ENCODE data around the gene ZNF774. TPM values are rescaled to one million over a fixed set of nuclear protein-coding genes. Genes with fewer than 3 reads are reported as not detected.
A peak's percentile ranks its signal among the peaks of the same experiment; 100 is the strongest.
"Not testable (repeated sequence)": the region's sequence is repeated elsewhere in the genome, so short reads cannot be mapped to it uniquely, and the experiment has no call there.

ZNF774 gene
- total RNA-seq = 1 to 10 TPM in 1 of 2 experiments, under 1 TPM in 1; 0.60 to 1.6 TPM

DNA sequence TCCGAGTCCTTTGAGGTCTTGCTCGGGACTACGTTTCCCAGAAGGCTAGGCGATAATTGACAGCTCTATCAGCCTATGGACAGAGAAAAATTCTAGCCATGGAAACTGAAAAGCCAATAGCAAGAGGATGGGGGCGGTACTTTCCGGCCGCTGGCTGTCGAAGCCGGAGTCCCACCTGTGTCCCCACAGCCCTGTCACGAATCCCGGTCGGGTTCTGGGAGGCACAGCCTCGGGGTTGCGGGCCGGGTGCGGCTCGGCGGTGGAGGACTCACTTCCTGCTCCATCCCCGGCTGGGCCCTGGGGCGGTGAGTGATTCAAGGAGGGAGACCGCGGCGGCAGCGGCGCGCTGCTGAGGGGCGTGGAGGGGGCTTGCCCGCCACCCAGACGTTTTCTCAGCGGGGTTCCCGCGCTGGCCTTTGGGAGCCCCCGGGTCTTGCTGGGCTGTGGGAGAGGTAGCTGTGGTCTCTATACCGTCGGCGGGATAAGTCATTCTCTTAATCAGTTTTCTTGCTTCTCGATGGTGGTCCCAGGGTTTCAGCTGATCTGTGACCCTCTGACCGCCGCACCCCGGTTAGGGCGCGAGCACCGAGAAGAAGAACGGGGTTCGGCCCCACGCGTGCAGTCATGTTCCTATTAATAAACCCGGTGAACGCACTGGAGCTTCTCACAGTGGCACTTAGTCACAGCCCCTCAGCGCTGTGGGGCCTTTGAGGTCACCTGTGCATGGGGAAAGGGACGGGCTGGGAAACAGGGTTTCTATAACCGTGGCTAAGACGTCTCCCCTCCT is at the start of gene ZNF774:
ZNF774 (plus strand) TSS at position 178 of the 787 bp plus-strand sequence. CDS start 2,377 bp downstream, outside the sequence.
- ATAC-seq (peak; percentile 99), DNase-seq (peak; percentile 95)
- Mint-ChIP-seq H3K4me1 (ENCODE audit: low read depth) (peaks cover 30% of the 10 kb centered on the region), H3K36me3 (ENCODE audit: low read depth) (no peaks in the 10 kb centered on the region), H3K4me3 (peak within 1 kb of the TSS; percentile 82), H3K27me3 (ENCODE audit: low read depth) (peaks cover 15% of the 10 kb centered on the region), H3K27ac (peak within 1 kb of the TSS; percentile 75), H3K9me3 (ENCODE audit: insufficient read depth) (no peaks in the 10 kb centered on the region)
- CTCF ChIA-PET = interaction anchor here (0.9 to 1.8 kb wide), 5 partner anchors 9 to 37 kb away, joined by 3 to 8 read pairs (median 4); no protein-coding TSS in a partner anchor
- POLR2A ChIA-PET = interaction anchor here (1.0 kb wide), 1 partner anchor 36 kb away, joined by 3 read pairs; the partner anchor contains the start of gene IQGAP1

DNA sequence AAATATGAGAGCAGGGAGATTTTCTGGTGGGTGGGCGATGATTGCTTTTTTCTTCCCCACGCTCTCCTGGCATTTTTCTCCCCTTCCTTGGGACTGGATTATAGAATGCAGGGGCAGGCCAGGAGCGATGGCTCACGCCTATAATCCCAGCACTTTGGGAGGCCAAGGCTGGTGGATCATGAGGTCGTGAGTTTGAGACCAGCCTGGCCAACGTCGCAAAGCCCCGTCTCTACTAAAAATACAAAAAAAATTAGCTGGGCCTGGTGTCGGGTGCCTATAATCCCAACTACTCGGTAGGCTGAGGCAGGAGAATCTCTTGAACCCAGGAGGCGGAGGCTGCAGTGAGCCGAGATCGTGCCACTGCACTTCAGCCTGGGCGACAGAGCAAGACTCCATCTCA is 46.7 kb upstream of the ZNF774 start:
- H3K36me3 Mint-ChIP-seq (ENCODE audit: low read depth); H3K27ac Mint-ChIP-seq; H3K4me3 Mint-ChIP-seq; H3K27me3 Mint-ChIP-seq (ENCODE audit: low read depth); POLR2A ChIA-PET; H3K9me3 Mint-ChIP-seq (ENCODE audit: insufficient read depth); DNase-seq; ATAC-seq: not testable (repeated sequence)
- CTCF ChIA-PET = interaction anchor here (0.7 to 4.2 kb wide), 8 partner anchors 9 to 627 kb away, joined by 4 to 50 read pairs (median 9); partner anchors contain the start of gene HDDC3
- peaks cover 43% of the 10 kb centered on the region for H3K4me1 Mint-ChIP-seq (ENCODE audit: low read depth)

DNA sequence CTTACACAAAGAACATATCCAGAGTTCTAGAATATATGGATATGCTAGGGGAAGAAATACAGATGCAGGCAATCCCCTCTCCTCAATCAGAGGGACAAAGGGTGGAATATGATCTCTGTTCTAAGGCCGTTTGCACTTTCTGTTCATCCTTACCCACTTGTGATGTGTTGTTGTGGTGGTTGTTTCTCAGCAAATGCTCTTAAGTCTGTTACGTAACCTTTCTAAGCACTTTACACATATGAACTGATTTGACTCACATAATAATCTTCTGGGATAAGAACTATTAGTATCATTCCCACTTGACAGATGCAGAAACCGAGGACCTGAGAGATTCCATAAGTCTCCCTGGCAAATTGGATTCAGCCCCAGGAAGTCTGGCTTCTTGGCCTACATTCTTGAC is 46.2 kb upstream of the ZNF774 start:
- no peaks in the 10 kb centered on the region for H3K9me3 Mint-ChIP-seq (ENCODE audit: insufficient read depth)
- peaks cover 38% of the 10 kb centered on the region for H3K4me1 Mint-ChIP-seq (ENCODE audit: low read depth)
- POLR2A ChIA-PET = interaction anchor here (1.9 kb wide), 1 partner anchor 82 kb away, joined by 6 read pairs; the partner anchor contains the start of gene IQGAP1
- H3K36me3 Mint-ChIP-seq (ENCODE audit: low read depth) = no peaks in the 10 kb centered on the region
- CTCF ChIA-PET = interaction anchor here (0.7 to 4.2 kb wide), 13 partner anchors 10 to 627 kb away, joined by 3 to 50 read pairs (median 5); partner anchors contain the start of genes HDDC3, IQGAP1 and NGRN
- no peak for DNase-seq
- no peak for ATAC-seq
- no peaks in the 10 kb centered on the region for H3K27me3 Mint-ChIP-seq (ENCODE audit: low read depth)
- H3K4me3 Mint-ChIP-seq = peak overlapping the region; percentile 42
- peak overlapping the region; percentile 88 for H3K27ac Mint-ChIP-seq

GRCh38 chr15:90306560-90306959 is 45.5 kb upstream of the ZNF774 start:
- Mint-ChIP-seq H3K36me3 (ENCODE audit: low read depth) (no peaks in the 10 kb centered on the region), H3K4me1 (ENCODE audit: low read depth) (peaks cover 32% of the 10 kb centered on the region), H3K9me3 (ENCODE audit: insufficient read depth) (no peaks in the 10 kb centered on the region), H3K27ac (peak overlapping the region; percentile 88), H3K27me3 (ENCODE audit: low read depth) (peaks cover 4% of the 10 kb centered on the region), H3K4me3 (peak overlapping the region; percentile 42)
- peak; percentile 84 for ATAC-seq
- ChIA-PET CTCF (interaction anchor here (0.9 to 4.2 kb wide), 14 partner anchors 8 to 626 kb away, joined by 3 to 50 read pairs (median 4); partner anchors contain the start of genes HDDC3, IQGAP1 and NGRN), POLR2A (interaction anchor here (0.9 to 1.9 kb wide), 2 partner anchors 13 to 81 kb away, joined by 4 to 6 read pairs; partner anchors contain the start of gene IQGAP1)
- DNase-seq = peak; percentile 60

DNA sequence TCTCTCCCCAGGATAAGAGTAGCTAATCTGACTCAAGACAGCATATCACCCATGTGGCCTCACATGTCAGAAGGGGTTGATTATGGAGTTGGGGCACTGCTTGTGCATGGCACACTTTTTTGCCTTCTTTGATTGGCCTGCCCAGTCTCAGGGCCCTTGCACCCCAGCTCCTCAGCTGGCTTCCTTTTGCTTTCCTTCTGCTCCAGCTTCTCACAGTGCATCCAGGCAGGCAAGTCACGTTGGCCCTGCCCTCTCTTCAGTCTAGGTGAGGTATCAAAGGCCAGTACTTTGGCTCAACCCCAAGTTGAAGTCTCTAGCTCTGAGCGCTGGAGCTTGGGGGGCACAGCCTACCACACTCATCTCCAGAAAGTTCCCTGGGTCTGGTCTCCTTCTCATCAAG is 44.4 kb upstream of the ZNF774 start:
- Mint-ChIP-seq H3K9me3 (ENCODE audit: insufficient read depth) (no peaks in the 10 kb centered on the region), H3K36me3 (ENCODE audit: low read depth) (no peaks in the 10 kb centered on the region), H3K27ac (no peak overlapping the region), H3K4me1 (ENCODE audit: low read depth) (peaks cover 26% of the 10 kb centered on the region), H3K4me3 (no peak overlapping the region), H3K27me3 (ENCODE audit: low read depth) (peaks cover 14% of the 10 kb centered on the region)
- ATAC-seq (no peak), DNase-seq (no peak)
- ChIA-PET CTCF (interaction anchor here (0.6 to 4.2 kb wide), 10 partner anchors 8 to 625 kb away, joined by 3 to 50 read pairs (median 8); partner anchors contain the start of gene HDDC3), POLR2A (interaction anchor here (1.9 kb wide), 1 partner anchor 80 kb away, joined by 6 read pairs; the partner anchor contains the start of gene IQGAP1)

GRCh38 chr15:90309020-90309419 is 43.1 kb upstream of the ZNF774 start:
- H3K27ac Mint-ChIP-seq = no peak overlapping the region
- DNase-seq = no peak
- no peaks in the 10 kb centered on the region for H3K36me3 Mint-ChIP-seq (ENCODE audit: low read depth)
- H3K27me3 Mint-ChIP-seq (ENCODE audit: low read depth) = peaks cover 17% of the 10 kb centered on the region
- H3K9me3 Mint-ChIP-seq (ENCODE audit: insufficient read depth) = no peaks in the 10 kb centered on the region
- POLR2A ChIA-PET = no interaction called here
- H3K4me1 Mint-ChIP-seq (ENCODE audit: low read depth) = peaks cover 22% of the 10 kb centered on the region
- ATAC-seq = no peak
- CTCF ChIA-PET = interaction anchor here (1.4 to 4.1 kb wide), 3 partner anchors 7 to 16 kb away, joined by 4 to 29 read pairs (median 26); no protein-coding TSS in a partner anchor
- no peak overlapping the region for H3K4me3 Mint-ChIP-seq

DNA sequence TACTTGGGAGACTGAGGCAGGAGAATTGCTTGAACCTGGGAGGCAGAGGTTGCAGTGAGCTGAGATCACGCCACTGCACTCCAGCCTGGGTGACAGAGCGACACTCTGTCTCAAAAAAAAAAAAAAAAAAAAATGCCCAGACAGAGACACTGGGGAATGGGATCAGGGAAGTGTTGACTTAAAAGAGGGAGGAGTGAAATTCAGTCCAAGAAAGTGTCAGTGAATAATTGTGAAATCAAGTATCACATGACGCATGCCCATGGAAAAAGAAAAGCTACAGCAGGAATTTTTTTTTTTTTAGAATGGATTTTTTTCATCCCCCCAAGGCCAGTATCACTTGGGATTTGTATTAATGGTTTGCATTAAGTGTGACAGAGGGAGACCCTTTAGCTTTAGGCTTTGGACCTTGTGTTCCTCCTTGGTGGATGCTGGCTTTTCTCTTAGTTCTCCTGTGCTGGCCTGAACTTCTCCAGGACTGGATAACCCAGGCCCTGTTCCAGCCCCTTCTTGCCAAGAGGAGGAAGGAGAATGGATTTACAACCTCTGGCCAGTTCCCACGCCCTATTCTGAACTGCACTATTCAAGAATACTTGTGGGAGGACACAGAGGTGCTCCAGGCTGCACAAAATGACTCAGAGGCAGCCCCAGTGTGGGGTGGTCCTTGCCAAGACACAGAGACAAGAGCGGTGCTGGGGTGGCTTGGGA is 36.7 kb upstream of the ZNF774 start:
- Mint-ChIP-seq H3K27ac (no peak overlapping the region), H3K27me3 (ENCODE audit: low read depth) (peaks cover 20% of the 10 kb centered on the region), H3K36me3 (ENCODE audit: low read depth) (no peaks in the 10 kb centered on the region), H3K4me3 (no peak overlapping the region), H3K4me1 (ENCODE audit: low read depth) (peaks cover 6% of the 10 kb centered on the region), H3K9me3 (ENCODE audit: insufficient read depth) (no peaks in the 10 kb centered on the region)
- CTCF ChIA-PET = interaction anchor here (1.2 to 2.4 kb wide), 4 partner anchors 8 to 166 kb away, joined by 3 to 11 read pairs (median 6); no protein-coding TSS in a partner anchor
- DNase-seq (no peak), ATAC-seq (no peak)
- POLR2A ChIA-PET = interaction anchor here (0.7 kb wide), 1 partner anchor 620 kb away, joined by 3 read pairs; no protein-coding TSS in a partner anchor

DNA sequence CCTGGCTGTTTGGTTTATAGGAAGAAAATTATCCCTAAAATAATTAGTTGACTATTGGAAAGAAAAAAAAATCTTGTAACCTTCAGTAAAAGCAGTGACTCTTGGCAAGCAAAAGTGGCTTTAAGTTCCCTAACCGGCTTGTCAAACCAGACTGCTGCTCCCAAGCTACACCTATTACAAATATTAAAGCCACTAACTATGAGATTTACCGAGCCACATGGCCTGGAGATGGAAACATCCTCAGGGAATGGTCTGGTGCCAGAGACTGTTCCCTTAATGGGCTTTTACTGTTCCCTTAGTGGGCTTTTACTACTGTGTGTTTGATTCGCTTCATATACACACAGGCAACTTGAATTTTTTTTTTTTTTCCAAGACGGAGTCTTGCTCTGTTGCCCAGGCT is 35.9 kb upstream of the ZNF774 start:
- H3K27me3 Mint-ChIP-seq (ENCODE audit: low read depth) = peaks cover 20% of the 10 kb centered on the region
- H3K27ac Mint-ChIP-seq = no peak overlapping the region
- H3K9me3 Mint-ChIP-seq (ENCODE audit: insufficient read depth) = no peaks in the 10 kb centered on the region
- ChIA-PET POLR2A (interaction anchor here (0.7 kb wide), 1 partner anchor 619 kb away, joined by 3 read pairs; no protein-coding TSS in a partner anchor), CTCF (interaction anchor here (1.2 to 2.4 kb wide), 4 partner anchors 9 to 166 kb away, joined by 3 to 11 read pairs (median 6); no protein-coding TSS in a partner anchor)
- ATAC-seq (no peak), DNase-seq (no peak)
- no peaks in the 10 kb centered on the region for H3K36me3 Mint-ChIP-seq (ENCODE audit: low read depth)
- no peak overlapping the region for H3K4me3 Mint-ChIP-seq
- peaks cover 7% of the 10 kb centered on the region for H3K4me1 Mint-ChIP-seq (ENCODE audit: low read depth)

- H3K4me1 Mint-ChIP-seq (ENCODE audit: low read depth) = peaks cover 7% of the 10 kb centered on the region
- no peak overlapping the region for H3K4me3 Mint-ChIP-seq
- DNase-seq (no peak), ATAC-seq (no peak)
- H3K9me3 Mint-ChIP-seq (ENCODE audit: insufficient read depth) = no peaks in the 10 kb centered on the region
- H3K36me3 Mint-ChIP-seq (ENCODE audit: low read depth) = no peaks in the 10 kb centered on the region
- H3K27me3 Mint-ChIP-seq (ENCODE audit: low read depth) = peaks cover 6% of the 10 kb centered on the region
- ChIA-PET POLR2A (no interaction called here), CTCF (interaction anchor here (0.6 to 5.0 kb wide), 16 partner anchors 11 to 323 kb away, joined by 3 to 131 read pairs (median 24); partner anchors contain the start of gene IQGAP1)
- no peak overlapping the region for H3K27ac Mint-ChIP-seq
These were observed 33.5 kb upstream of the ZNF774 start for GRCh38 chr15:90318591-90318990.

DNA sequence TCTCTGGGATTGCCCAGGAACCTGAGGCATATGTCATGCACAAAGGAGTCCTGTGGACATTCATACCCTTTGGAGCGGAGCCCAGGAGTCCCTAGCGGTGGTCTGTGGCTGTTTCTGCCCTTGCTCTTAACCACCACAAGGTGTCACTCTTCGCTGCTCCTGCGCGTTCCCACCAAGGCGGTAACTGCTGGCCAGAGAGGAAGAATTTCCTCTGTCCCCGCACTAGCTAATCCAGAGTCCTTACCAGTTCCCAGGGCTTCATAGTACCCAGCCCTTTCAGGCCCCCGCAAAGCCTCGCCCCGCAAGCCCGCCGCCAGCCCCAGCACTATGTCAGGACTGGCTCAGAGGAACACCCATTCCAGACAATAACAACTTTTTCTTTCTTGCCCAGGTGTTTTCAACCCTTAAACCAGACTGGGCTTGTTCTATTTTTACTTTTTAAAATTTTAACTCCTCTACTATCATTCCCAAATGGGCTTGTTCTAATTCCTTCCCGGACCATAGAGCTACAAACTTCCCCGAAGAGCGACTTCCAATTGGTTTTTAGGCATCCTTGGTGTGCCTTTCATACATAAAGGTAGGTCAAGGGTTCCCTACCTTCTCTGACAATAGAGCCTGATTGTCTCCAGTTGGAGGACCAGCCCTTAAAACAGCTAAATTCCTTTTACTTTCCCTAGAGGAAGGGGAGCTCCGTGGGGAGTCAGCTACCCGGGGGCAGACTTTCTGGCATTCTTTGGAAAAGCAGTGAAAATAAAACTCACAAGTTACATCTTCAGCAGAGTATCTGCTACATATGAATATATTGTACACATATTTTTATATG is 31.8 kb upstream of the ZNF774 start:
- peaks cover 2% of the 10 kb centered on the region for H3K27me3 Mint-ChIP-seq (ENCODE audit: low read depth)
- H3K9me3 Mint-ChIP-seq (ENCODE audit: insufficient read depth) = no peaks in the 10 kb centered on the region
- no peak overlapping the region for H3K27ac Mint-ChIP-seq
- peak; percentile 99 for ATAC-seq
- ChIA-PET CTCF (interaction anchor here (0.6 to 5.0 kb wide), 93 partner anchors 9 to 614 kb away, joined by 3 to 131 read pairs (median 5); partner anchors contain the start of genes BLM, FES, HDDC3 and IQGAP1), POLR2A (interaction anchor here (0.7 kb wide), 1 partner anchor 13 kb away, joined by 4 read pairs; no protein-coding TSS in a partner anchor)
- H3K4me1 Mint-ChIP-seq (ENCODE audit: low read depth) = peaks cover 7% of the 10 kb centered on the region
- H3K4me3 Mint-ChIP-seq = peak overlapping the region; percentile 9
- peak; percentile 80 for DNase-seq
- H3K36me3 Mint-ChIP-seq (ENCODE audit: low read depth) = no peaks in the 10 kb centered on the region

Data from activated CD8-positive, alpha-beta T cell treated with anti-CD3 and anti-CD28 coated beads, Interleukin-2, amount 10 ng/mL, durations not matched to agents 7 days and 5 days (primary cell).